ENCODE data around the gene ANKRD11. TPM values are rescaled to one million over a fixed set of nuclear protein-coding genes. Genes with fewer than 3 reads are reported as not detected.

ANKRD11 gene
- total RNA-seq, 1 experiment from 2014 or later = 99.4 TPM

GRCh38 chr16:89312598-89313299 is 177.6 kb downstream of the ANKRD11 start:
- in situ Hi-C loops (cut with HindIII; ENCODE audit: low pct_unique_long_range_greater_than_20kb, low sequenced_read_pairs) = no loop called here
- DNase-seq (ENCODE audit: low read depth, low spot score) (no peak), ATAC-seq (no peak)
- TF ChIP-seq POLR2AphosphoS5 (IDR thresholded peaks at IDR 0.05; ENCODE audit: low read depth, low read length) (no peak), CTCF (IDR thresholded peaks at IDR 0.05) (no peak), TCF7L2 (IDR thresholded peaks at IDR 0.05; ENCODE audit: low read depth, low read length) (no peak), REST (IDR thresholded peaks at IDR 0.05; ENCODE audit: insufficient read depth in 1 of 2, low read depth in 2 of 2, low read length in 1 of 2) (no peak), SIN3A (IDR thresholded peaks at IDR 0.05; ENCODE audit: borderline replicate concordance, insufficient read depth, low read depth, low read length) (no peak)
- H3K36me3 ChIP-seq (ENCODE audit: control insufficient read depth, insufficient read depth, low read length) = peaks cover 4% of the 10 kb centered on the region; the same call in 1 of the 2 replicates
- H3K4me1 ChIP-seq (ENCODE audit: control insufficient read depth, insufficient read depth, low read length) = peaks cover 46% of the 10 kb centered on the region
- no peaks in the 10 kb centered on the region for H3K27me3 ChIP-seq (ENCODE audit: control insufficient read depth, insufficient read depth, low read length)
- ChIA-PET POLR2A (no interaction called here), CTCF (no interaction called here)
- no peaks in the 10 kb centered on the region for H3K9me3 ChIP-seq (ENCODE audit: control insufficient read depth, insufficient read depth, low read depth, low read length)
- intact Hi-C loops (cut with micrococcal nuclease; ENCODE audit: unreplicated experiment) = no loop called here
- no TSS peak for BruUV-seq (replicated peaks)
- H3K4me3 ChIP-seq (ENCODE audit: low read depth in 2 of 2, low read length in 2 of 2) = no peak overlapping the region
- peak overlapping the region; percentile 12; the same call in 1 of the 2 replicates for H3K27ac ChIP-seq (ENCODE audit: low read length)

GRCh38 chr16:89312194-89312593 is 178.2 kb downstream of the ANKRD11 start:
- TF ChIP-seq REST (IDR thresholded peaks at IDR 0.05; ENCODE audit: insufficient read depth in 1 of 2, low read depth in 2 of 2, low read length in 1 of 2) = no peak
- no peak for TF ChIP-seq CTCF (IDR thresholded peaks at IDR 0.05)
- no peak for TF ChIP-seq SIN3A (IDR thresholded peaks at IDR 0.05; ENCODE audit: borderline replicate concordance, insufficient read depth, low read depth, low read length)
- H3K27ac ChIP-seq (ENCODE audit: low read length) = no peak overlapping the region
- ATAC-seq (no peak), DNase-seq (ENCODE audit: low read depth, low spot score) (no peak)
- ChIA-PET POLR2A (no interaction called here), CTCF (interaction anchor here (0.6 kb wide), 1 partner anchor 218 kb away, joined by 7 read pairs; no protein-coding TSS in a partner anchor)
- no peak overlapping the region for H3K4me3 ChIP-seq (ENCODE audit: low read depth in 2 of 2, low read length in 2 of 2)
- no TSS peak for BruUV-seq (replicated peaks)
- no peaks in the 10 kb centered on the region for H3K27me3 ChIP-seq (ENCODE audit: control insufficient read depth, insufficient read depth, low read length)
- intact Hi-C loops (cut with micrococcal nuclease; ENCODE audit: unreplicated experiment) (no loop called here), in situ Hi-C loops (cut with HindIII; ENCODE audit: low pct_unique_long_range_greater_than_20kb, low sequenced_read_pairs) (no loop called here)
- no peaks in the 10 kb centered on the region for H3K9me3 ChIP-seq (ENCODE audit: control insufficient read depth, insufficient read depth, low read depth, low read length)
- H3K4me1 ChIP-seq (ENCODE audit: control insufficient read depth, insufficient read depth, low read length) = peaks cover 40% of the 10 kb centered on the region
- peaks cover 4% of the 10 kb centered on the region; the same call in 1 of the 2 replicates for H3K36me3 ChIP-seq (ENCODE audit: control insufficient read depth, insufficient read depth, low read length)

Measured in Panc1 (cell line).